GM23338 (cell line): ENCODE measurements around the gene ANG.

Source experiments
- CREB1 ChIP-seq: fragments of 250-450 bp; sonication (Bioruptor Pico); IDR thresholded peaks from 2 replicates; pipeline ENCODE4 v1.5.0; 2020; ENCODE audit warnings: low read depth, mild to moderate bottlenecking, moderate library complexity
- EZH2 ChIP-seq: fragments of 200-600 bp; sonication (generic); IDR thresholded peaks from one replicate; pipeline ENCODE4 v1.8.0; 2017; ENCODE audit warnings: antibody characterized with exemption, mild to moderate bottlenecking, low read depth; ENCODE audit not compliant: unreplicated experiment
- EZH2phosphoT487 ChIP-seq: fragments of 200-600 bp; sonication (generic); IDR thresholded peaks from one replicate; pipeline ENCODE4 v1.8.1; 2018; ENCODE audit warnings: antibody characterized with exemption; ENCODE audit not compliant: unreplicated experiment
- JUNB ChIP-seq: IDR thresholded peaks from one replicate; pipeline ENCODE4 v1.6.1; 2016; ENCODE audit warnings: antibody characterized with exemption; ENCODE audit not compliant: unreplicated experiment
- POLR2AphosphoS5 ChIP-seq: IDR thresholded peaks from 2 replicates; pipeline ENCODE4 v1.6.1; 2016; ENCODE audit warnings: antibody characterized with exemption, low read depth
- STAT1 ChIP-seq: IDR thresholded peaks from one replicate; pipeline ENCODE4 v1.6.1; 2016; ENCODE audit warnings: antibody characterized with exemption; ENCODE audit not compliant: unreplicated experiment
- ZNF114 ChIP-seq: fragments of 250-450 bp; sonication (Bioruptor Pico); IDR thresholded peaks from 2 replicates; pipeline ENCODE4 v1.5.0; 2020; ENCODE audit warnings: mild to moderate bottlenecking, moderate library complexity
- TF ChIP-seq, protein P1 (sequence below), 2 experiments: fragments of 200-600 bp in 1 of 2; sonication (generic) in 1 of 2; conservative IDR thresholded peaks; 2 replicates each; pipeline versions ENCODE4 v1.5.1 to v1.6.1; 2016 to 2017; ENCODE audit warnings: antibody characterized with exemption in 2 of 2, low read depth in 2 of 2, mild to moderate bottlenecking in 2 of 2, moderate library complexity in 1 of 2
- TF ChIP-seq, protein P2 (sequence below): IDR thresholded peaks from one replicate; pipeline ENCODE4 v1.6.1; 2018; ENCODE audit warnings: antibody characterized with exemption; ENCODE audit not compliant: unreplicated experiment

DNA sequence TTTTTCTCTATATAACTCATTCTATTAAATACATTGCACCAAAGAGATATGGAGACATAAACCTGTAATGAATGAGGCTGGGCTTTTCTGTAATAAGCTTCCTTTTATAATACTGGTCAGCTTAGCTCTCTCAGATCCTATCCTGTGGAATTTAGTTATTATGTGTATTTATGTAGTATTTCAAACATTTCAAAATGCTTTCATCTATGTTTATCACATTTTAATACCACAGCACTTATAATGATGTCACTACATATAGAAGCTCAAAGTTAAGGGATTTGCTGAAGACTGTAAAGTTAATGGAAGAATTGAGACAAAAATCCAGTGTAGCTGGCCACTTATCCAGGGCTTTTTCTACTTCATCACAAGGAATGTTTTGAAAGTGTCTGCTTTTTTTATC, 11.4 kb downstream of the ANG start:
- no peak for TF ChIP-seq EZH2phosphoT487
- TF ChIP-seq, protein P1, sequence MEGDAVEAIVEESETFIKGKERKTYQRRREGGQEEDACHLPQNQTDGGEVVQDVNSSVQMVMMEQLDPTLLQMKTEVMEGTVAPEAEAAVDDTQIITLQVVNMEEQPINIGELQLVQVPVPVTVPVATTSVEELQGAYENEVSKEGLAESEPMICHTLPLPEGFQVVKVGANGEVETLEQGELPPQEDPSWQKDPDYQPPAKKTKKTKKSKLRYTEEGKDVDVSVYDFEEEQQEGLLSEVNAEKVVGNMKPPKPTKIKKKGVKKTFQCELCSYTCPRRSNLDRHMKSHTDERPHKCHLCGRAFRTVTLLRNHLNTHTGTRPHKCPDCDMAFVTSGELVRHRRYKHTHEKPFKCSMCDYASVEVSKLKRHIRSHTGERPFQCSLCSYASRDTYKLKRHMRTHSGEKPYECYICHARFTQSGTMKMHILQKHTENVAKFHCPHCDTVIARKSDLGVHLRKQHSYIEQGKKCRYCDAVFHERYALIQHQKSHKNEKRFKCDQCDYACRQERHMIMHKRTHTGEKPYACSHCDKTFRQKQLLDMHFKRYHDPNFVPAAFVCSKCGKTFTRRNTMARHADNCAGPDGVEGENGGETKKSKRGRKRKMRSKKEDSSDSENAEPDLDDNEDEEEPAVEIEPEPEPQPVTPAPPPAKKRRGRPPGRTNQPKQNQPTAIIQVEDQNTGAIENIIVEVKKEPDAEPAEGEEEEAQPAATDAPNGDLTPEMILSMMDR (conservative IDR thresholded peaks at IDR 0.05; ENCODE audit: low read depth in 2 of 2): no peak
- TF ChIP-seq, protein P2, sequence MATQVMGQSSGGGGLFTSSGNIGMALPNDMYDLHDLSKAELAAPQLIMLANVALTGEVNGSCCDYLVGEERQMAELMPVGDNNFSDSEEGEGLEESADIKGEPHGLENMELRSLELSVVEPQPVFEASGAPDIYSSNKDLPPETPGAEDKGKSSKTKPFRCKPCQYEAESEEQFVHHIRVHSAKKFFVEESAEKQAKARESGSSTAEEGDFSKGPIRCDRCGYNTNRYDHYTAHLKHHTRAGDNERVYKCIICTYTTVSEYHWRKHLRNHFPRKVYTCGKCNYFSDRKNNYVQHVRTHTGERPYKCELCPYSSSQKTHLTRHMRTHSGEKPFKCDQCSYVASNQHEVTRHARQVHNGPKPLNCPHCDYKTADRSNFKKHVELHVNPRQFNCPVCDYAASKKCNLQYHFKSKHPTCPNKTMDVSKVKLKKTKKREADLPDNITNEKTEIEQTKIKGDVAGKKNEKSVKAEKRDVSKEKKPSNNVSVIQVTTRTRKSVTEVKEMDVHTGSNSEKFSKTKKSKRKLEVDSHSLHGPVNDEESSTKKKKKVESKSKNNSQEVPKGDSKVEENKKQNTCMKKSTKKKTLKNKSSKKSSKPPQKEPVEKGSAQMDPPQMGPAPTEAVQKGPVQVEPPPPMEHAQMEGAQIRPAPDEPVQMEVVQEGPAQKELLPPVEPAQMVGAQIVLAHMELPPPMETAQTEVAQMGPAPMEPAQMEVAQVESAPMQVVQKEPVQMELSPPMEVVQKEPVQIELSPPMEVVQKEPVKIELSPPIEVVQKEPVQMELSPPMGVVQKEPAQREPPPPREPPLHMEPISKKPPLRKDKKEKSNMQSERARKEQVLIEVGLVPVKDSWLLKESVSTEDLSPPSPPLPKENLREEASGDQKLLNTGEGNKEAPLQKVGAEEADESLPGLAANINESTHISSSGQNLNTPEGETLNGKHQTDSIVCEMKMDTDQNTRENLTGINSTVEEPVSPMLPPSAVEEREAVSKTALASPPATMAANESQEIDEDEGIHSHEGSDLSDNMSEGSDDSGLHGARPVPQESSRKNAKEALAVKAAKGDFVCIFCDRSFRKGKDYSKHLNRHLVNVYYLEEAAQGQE: no peak
- TF ChIP-seq POLR2AphosphoS5: no peak
- no peak for TF ChIP-seq CREB1 (CRISPR knock-in tag)
- no peak for TF ChIP-seq EZH2
- no peak for TF ChIP-seq STAT1
- no peak for TF ChIP-seq JUNB
- TF ChIP-seq ZNF114 (CRISPR knock-in tag): no peak
